CD4-positive, alpha-beta T cell treated with Interleukin-2 at 100 ng/mL for 4 hours (primary cell): ENCODE data around the gene NCK1.

Experiments used
- DNase-seq: peaks from one replicate; pipeline ENCODE4 v3.0.0-alpha.2; 2020; ENCODE audit warnings: low spot score

Gene NCK1

GRCh38 chr3:136908297-136908696 is 46.3 kb downstream of the NCK1 start:
- DNase-seq, result no peak

- DNase-seq, result no peak
Measured at GRCh38 chr3:136909187-136909586, 47.2 kb downstream of the NCK1 start.

GRCh38 chr3:136910697-136911096 is 48.7 kb downstream of the NCK1 start:
- no peak for DNase-seq

- DNase-seq, result no peak
Measured at GRCh38 chr3:136913168-136913567, 51.2 kb downstream of the NCK1 start.

- no peak for DNase-seq
Measured at GRCh38 chr3:136914739-136915138, 52.7 kb downstream of the NCK1 start.

- no peak for DNase-seq
Measured at GRCh38 chr3:136916223-136916622, 54.2 kb downstream of the NCK1 start.

GRCh38 chr3:136919799-136920580 is 58.0 kb downstream of the NCK1 start:
- DNase-seq, result peak; percentile 80

GRCh38 chr3:136920904-136921611 is 59.0 kb downstream of the NCK1 start:
- DNase-seq, result no peak

GRCh38 chr3:136925425-136926190 is 63.6 kb downstream of the NCK1 start:
- DNase-seq, result no peak

GRCh38 chr3:136928240-136928639 is 66.2 kb downstream of the NCK1 start:
- no peak for DNase-seq

GRCh38 chr3:136929977-136930670 is 68.1 kb downstream of the NCK1 start:
- DNase-seq, result no peak

GRCh38 chr3:136931606-136932005 is 69.6 kb downstream of the NCK1 start:
- DNase-seq, result no peak

- peak; percentile 27 for DNase-seq
Measured at GRCh38 chr3:136932523-136932922, 70.5 kb downstream of the NCK1 start.

GRCh38 chr3:136932978-136933772 is 71.2 kb downstream of the NCK1 start:
- no peak for DNase-seq

- no peak for DNase-seq
Measured at GRCh38 chr3:136937175-136937574, 75.2 kb downstream of the NCK1 start.

GRCh38 chr3:136937851-136938250 is 75.8 kb downstream of the NCK1 start:
- no peak for DNase-seq

- DNase-seq, result no peak
Measured at GRCh38 chr3:136938334-136938733, 76.3 kb downstream of the NCK1 start.

- no peak for DNase-seq
Measured at GRCh38 chr3:136939489-136939888, 77.5 kb downstream of the NCK1 start.

GRCh38 chr3:136942803-136943202 is 80.8 kb downstream of the NCK1 start:
- no peak for DNase-seq

GRCh38 chr3:136943436-136943835 is 81.4 kb downstream of the NCK1 start:
- no peak for DNase-seq

- DNase-seq, result no peak
Measured at GRCh38 chr3:136946978-136947377, 85.0 kb downstream of the NCK1 start.
